ENCODE data around the gene RNF208. TPM values are rescaled to one million over a fixed set of nuclear protein-coding genes. Genes with fewer than 3 reads are reported as not detected.

The RNF208 gene
- total and polyA plus RNA-seq, 5 donors from 2014 or later: 1.2 TPM; not detected in 4

DNA sequence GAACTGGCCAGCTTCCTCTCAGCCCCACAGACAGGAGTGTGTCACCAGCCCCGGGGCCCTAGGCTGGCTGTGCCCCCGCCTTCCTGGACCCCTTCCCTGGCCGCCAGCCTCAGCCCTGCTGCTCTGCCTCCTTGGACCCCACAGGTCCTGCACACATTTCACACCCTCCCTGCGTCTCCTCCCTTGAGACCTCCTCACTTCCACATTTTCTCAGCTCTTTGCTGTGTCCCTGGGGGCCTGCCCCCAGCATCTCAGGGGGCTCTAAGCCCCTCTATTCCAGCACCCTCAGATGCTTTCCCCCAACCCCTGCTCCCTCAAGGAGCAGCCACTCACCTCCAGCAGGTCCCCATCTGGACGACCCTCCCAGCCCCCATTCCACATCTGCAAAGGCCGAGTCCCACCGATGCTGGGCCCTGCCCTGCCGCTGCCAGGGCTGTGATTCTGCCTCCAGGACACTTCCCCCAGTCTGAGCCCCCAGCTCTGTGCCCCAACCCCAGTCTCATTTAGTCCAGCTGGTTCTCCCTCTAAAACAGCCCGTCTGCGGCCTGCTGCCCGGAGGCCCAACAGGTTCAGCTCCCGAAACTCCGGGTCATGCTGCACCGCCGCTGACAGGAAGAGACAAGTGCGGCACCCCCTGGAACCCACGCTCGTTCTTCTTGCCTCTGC, 12.9 kb upstream of the RNF208 start:
- Mint-ChIP-seq H3K4me3 (no peak overlapping the region), H3K27me3 (no peaks in the 10 kb centered on the region), H3K4me1 (peaks cover 0 to 21% (median 3%) of the 10 kb centered on the region in 4 donors), H3K36me3 (no peaks in the 10 kb centered on the region), H3K9me3 (no peaks in the 10 kb centered on the region), H3K27ac (no peak overlapping the region)
- Histone ChIP-seq H3K9me3 (ENCODE audit: control insufficient read depth in 2 of 2, low read length in 2 of 2) (no peaks in the 10 kb centered on the region), H3K27me3 (ENCODE audit: control insufficient read depth, insufficient read depth, low read length) (no peaks in the 10 kb centered on the region), H3K4me1 (ENCODE audit: control insufficient read depth, insufficient read depth, low read length, poor library complexity, severe bottlenecking) (peaks cover 39% of the 10 kb centered on the region), H3K36me3 (ENCODE audit: control insufficient read depth, insufficient read depth, low read length) (no peaks in the 10 kb centered on the region), H3K4me3 (ENCODE audit: low read depth, low read length) (no peak overlapping the region), H3K27ac (ENCODE audit: insufficient read depth, low read length, poor library complexity, severe bottlenecking) (no peak overlapping the region)
- no peak for ATAC-seq (ENCODE audit: low read depth in 2 of 2)
- DNase-seq: no peak

DNA sequence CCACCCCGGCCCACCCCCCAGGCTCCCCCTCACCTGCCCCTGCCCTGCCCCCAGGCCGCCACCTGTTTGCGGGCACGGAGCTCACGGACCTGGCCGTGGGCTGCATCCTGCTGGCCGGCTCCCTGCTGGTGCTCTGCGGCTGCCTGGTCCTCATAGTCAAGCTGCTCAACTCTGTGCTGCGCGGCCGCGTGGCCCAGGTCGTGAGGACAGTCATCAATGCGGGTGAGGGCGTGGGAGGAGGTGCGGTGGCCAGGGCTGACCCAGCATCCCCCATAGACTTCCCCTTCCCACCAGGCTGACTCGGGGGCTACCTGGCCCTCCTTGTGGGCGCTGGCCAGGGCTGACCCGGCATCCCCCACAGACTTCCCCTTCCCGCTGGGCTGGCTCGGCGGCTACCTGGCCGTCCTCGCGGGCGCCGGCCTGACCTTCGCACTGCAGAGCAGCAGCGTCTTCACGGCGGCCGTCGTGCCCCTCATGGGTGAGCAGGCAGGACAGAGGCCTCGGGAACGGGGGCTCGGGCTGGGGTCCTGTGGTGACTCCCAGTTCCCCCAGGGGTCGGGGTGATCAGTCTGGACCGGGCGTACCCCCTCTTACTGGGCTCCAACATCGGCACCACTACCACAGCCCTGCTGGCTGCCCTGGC, 12.1 kb upstream of the RNF208 start:
- Histone ChIP-seq H3K27ac (ENCODE audit: insufficient read depth, low read length, poor library complexity, severe bottlenecking) (no peak overlapping the region), H3K4me1 (ENCODE audit: control insufficient read depth, insufficient read depth, low read length, poor library complexity, severe bottlenecking) (peaks cover 33% of the 10 kb centered on the region), H3K4me3 (ENCODE audit: low read depth, low read length) (no peak overlapping the region), H3K9me3 (ENCODE audit: control insufficient read depth in 2 of 2, low read length in 2 of 2) (no peaks in the 10 kb centered on the region), H3K36me3 (ENCODE audit: control insufficient read depth, insufficient read depth, low read length) (no peaks in the 10 kb centered on the region), H3K27me3 (ENCODE audit: control insufficient read depth, insufficient read depth, low read length) (no peaks in the 10 kb centered on the region)
- peaks cover 0 to 16% (median 0%) of the 10 kb centered on the region in 4 donors for H3K4me1 Mint-ChIP-seq
- no peak for ATAC-seq (ENCODE audit: low read depth in 2 of 2)
- no peaks in the 10 kb centered on the region for H3K36me3 Mint-ChIP-seq
- H3K9me3 Mint-ChIP-seq: no peaks in the 10 kb centered on the region
- no peak overlapping the region for H3K4me3 Mint-ChIP-seq
- DNase-seq: no peak
- H3K27me3 Mint-ChIP-seq: no peaks in the 10 kb centered on the region
- H3K27ac Mint-ChIP-seq: no peak overlapping the region

DNA sequence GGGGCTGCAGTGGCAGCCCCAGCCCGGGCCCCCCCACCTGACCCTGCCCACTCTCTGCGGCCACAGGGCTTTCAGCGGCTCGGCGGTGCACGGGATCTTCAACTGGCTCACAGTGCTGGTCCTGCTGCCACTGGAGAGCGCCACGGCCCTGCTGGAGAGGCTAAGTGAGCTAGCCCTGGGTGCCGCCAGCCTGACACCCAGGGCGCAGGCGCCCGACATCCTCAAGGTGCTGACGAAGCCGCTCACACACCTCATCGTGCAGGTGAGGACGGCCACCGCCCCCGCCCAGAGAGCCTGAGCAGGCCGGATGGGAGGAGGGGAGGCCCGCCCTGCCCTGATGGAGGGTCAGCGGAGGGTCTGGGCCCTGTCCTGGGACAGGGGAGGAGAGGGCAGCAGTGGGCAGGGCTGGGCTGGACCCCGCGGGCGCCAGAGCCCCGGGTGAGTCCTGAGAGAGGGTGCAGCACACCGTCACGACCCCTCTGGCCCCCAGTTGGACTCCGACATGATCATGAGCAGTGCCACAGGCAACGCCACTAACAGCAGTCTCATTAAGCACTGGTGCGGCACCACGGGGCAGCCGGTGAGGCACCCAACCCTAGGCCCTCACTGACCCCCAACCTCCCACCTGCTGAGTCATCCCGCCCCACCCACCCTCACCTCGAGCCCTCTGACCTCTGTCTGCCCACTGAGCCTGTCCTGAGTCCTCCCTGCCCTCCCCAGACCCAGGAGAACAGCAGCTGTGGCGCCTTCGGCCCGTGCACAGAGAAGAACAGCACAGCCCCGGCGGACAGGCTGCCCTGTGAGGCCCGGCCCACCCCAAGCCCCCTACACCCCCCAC, 11.3 kb upstream of the RNF208 start:
- ATAC-seq (ENCODE audit: low read depth in 2 of 2) (no peak), DNase-seq (no peak)
- Histone ChIP-seq H3K36me3 (ENCODE audit: control insufficient read depth, insufficient read depth, low read length) (no peaks in the 10 kb centered on the region), H3K27ac (ENCODE audit: insufficient read depth, low read length, poor library complexity, severe bottlenecking) (no peak overlapping the region), H3K9me3 (ENCODE audit: control insufficient read depth in 2 of 2, low read length in 2 of 2) (no peaks in the 10 kb centered on the region), H3K27me3 (ENCODE audit: control insufficient read depth, insufficient read depth, low read length) (no peaks in the 10 kb centered on the region), H3K4me3 (ENCODE audit: low read depth, low read length) (no peak overlapping the region), H3K4me1 (ENCODE audit: control insufficient read depth, insufficient read depth, low read length, poor library complexity, severe bottlenecking) (peaks cover 25% of the 10 kb centered on the region)
- H3K27ac Mint-ChIP-seq: no peak overlapping the region
- no peak overlapping the region for H3K4me3 Mint-ChIP-seq
- no peaks in the 10 kb centered on the region for H3K36me3 Mint-ChIP-seq
- H3K9me3 Mint-ChIP-seq: no peaks in the 10 kb centered on the region
- no peaks in the 10 kb centered on the region for H3K27me3 Mint-ChIP-seq
- peaks cover 0 to 10% (median 0%) of the 10 kb centered on the region in 4 donors for H3K4me1 Mint-ChIP-seq

DNA sequence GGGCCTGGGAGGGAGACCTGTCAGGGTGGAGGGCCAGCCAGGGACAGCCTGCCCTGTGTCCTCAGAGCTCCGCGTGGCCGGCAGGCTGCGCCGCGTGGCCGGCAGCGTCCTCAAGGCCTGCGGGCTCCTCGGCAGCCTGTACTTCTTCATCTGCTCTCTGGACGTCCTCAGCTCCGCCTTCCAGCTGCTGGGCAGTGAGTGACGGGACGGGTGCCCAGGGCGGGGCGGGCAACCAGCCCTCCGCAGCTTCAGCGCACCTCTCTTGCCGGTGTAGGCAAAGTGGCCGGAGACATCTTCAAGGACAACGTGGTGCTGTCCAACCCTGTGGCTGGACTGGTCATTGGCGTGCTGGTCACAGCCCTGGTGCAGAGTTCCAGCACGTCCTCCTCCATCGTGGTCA, 10.5 kb upstream of the RNF208 start:
- Histone ChIP-seq H3K4me1 (ENCODE audit: control insufficient read depth, insufficient read depth, low read length, poor library complexity, severe bottlenecking) (peaks cover 22% of the 10 kb centered on the region), H3K27me3 (ENCODE audit: control insufficient read depth, insufficient read depth, low read length) (no peaks in the 10 kb centered on the region), H3K9me3 (ENCODE audit: control insufficient read depth in 2 of 2, low read length in 2 of 2) (no peaks in the 10 kb centered on the region), H3K4me3 (ENCODE audit: low read depth, low read length) (no peak overlapping the region), H3K27ac (ENCODE audit: insufficient read depth, low read length, poor library complexity, severe bottlenecking) (no peak overlapping the region), H3K36me3 (ENCODE audit: control insufficient read depth, insufficient read depth, low read length) (no peaks in the 10 kb centered on the region)
- no peak overlapping the region for H3K27ac Mint-ChIP-seq
- no peaks in the 10 kb centered on the region for H3K36me3 Mint-ChIP-seq
- peaks cover 3% of the 10 kb centered on the region for H3K27me3 Mint-ChIP-seq
- no peak for DNase-seq
- H3K4me3 Mint-ChIP-seq: no peak overlapping the region
- no peaks in the 10 kb centered on the region for H3K9me3 Mint-ChIP-seq
- peaks cover 0 to 10% (median 3%) of the 10 kb centered on the region in 4 donors for H3K4me1 Mint-ChIP-seq
- no peak for ATAC-seq (ENCODE audit: low read depth in 2 of 2)

DNA sequence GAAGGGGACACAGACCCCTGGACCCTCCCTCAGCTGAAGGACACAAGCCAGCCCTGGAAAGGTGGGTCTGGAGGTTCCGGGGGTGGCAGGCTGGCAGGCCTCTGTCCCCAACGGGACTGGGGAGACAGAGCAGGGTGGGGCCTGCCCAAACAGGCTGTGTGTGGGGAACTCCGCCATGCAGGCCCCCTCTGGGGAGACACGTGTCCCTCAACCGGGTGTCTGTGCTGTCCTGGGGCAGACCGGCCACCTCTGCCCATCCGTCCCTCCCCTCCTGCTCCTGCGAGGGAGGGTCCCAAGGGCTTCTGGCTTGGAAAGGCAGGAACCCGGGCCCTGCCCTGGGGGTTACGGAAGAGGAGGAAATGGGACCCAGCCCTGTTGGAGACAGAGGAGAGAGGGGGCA, 10.1 kb upstream of the RNF208 start:
- Mint-ChIP-seq H3K36me3 (no peaks in the 10 kb centered on the region), H3K4me1 (peaks cover 0 to 9% (median 4%) of the 10 kb centered on the region in 4 donors), H3K4me3 (no peak overlapping the region), H3K27ac (no peak overlapping the region), H3K27me3 (peaks cover 5% of the 10 kb centered on the region), H3K9me3 (no peaks in the 10 kb centered on the region)
- ATAC-seq (ENCODE audit: low read depth in 2 of 2) (no peak), DNase-seq (no peak)
- peaks cover 21% of the 10 kb centered on the region for H3K4me1 ChIP-seq (ENCODE audit: control insufficient read depth, insufficient read depth, low read length, poor library complexity, severe bottlenecking)
- H3K27ac ChIP-seq (ENCODE audit: insufficient read depth, low read length, poor library complexity, severe bottlenecking): no peak overlapping the region
- H3K4me3 ChIP-seq (ENCODE audit: low read depth, low read length): no peak overlapping the region
- no peaks in the 10 kb centered on the region for H3K36me3 ChIP-seq (ENCODE audit: control insufficient read depth, insufficient read depth, low read length)
- H3K9me3 ChIP-seq (ENCODE audit: control insufficient read depth in 2 of 2, low read length in 2 of 2): no peaks in the 10 kb centered on the region
- no peaks in the 10 kb centered on the region for H3K27me3 ChIP-seq (ENCODE audit: control insufficient read depth, insufficient read depth, low read length)

DNA sequence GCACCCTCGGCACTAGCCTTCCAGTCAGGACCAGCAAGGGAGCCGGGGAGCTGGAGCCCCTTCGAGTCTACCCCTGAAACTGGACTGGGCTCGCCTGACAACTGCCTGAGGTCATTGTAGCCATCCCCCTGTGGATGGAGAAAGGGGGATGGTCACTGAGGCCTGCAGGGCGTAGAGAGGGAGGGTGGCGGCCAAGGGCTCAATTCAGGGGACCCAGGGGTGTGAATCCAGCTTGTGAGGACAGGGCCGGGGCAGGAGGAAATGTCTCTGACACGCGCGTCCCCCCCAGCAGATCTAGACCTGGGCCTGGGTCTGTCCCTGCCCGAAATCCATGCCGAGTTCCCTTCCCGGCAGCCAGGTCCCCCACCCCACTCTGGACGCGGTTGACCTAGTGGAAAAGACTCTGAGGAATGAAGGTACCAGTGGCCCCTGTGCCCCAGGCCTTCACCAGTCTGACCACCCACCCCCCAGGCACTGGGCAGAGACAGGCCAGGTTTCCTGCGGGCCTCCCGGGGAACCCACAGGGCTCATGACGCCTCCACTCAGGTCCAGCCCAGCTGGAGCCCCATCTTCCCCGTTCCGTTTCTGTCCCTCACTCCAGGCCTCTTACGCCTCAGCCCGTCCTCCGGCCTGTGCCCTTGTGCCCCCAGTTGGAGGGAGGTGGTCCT, 9.5 kb upstream of the RNF208 start:
- Mint-ChIP-seq H3K36me3 (no peaks in the 10 kb centered on the region), H3K4me3 (no peak overlapping the region), H3K27me3 (peaks cover 5% of the 10 kb centered on the region), H3K4me1 (peaks cover 0 to 6% (median 3%) of the 10 kb centered on the region in 4 donors), H3K9me3 (no peaks in the 10 kb centered on the region), H3K27ac (no peak overlapping the region)
- DNase-seq (no peak), ATAC-seq (ENCODE audit: low read depth in 2 of 2) (no peak)
- Histone ChIP-seq H3K4me1 (ENCODE audit: control insufficient read depth, insufficient read depth, low read length, poor library complexity, severe bottlenecking) (peaks cover 15% of the 10 kb centered on the region), H3K9me3 (ENCODE audit: control insufficient read depth in 2 of 2, low read length in 2 of 2) (no peaks in the 10 kb centered on the region), H3K27me3 (ENCODE audit: control insufficient read depth, insufficient read depth, low read length) (no peaks in the 10 kb centered on the region), H3K36me3 (ENCODE audit: control insufficient read depth, insufficient read depth, low read length) (no peaks in the 10 kb centered on the region), H3K4me3 (ENCODE audit: low read depth, low read length) (no peak overlapping the region), H3K27ac (ENCODE audit: insufficient read depth, low read length, poor library complexity, severe bottlenecking) (no peak overlapping the region)

DNA sequence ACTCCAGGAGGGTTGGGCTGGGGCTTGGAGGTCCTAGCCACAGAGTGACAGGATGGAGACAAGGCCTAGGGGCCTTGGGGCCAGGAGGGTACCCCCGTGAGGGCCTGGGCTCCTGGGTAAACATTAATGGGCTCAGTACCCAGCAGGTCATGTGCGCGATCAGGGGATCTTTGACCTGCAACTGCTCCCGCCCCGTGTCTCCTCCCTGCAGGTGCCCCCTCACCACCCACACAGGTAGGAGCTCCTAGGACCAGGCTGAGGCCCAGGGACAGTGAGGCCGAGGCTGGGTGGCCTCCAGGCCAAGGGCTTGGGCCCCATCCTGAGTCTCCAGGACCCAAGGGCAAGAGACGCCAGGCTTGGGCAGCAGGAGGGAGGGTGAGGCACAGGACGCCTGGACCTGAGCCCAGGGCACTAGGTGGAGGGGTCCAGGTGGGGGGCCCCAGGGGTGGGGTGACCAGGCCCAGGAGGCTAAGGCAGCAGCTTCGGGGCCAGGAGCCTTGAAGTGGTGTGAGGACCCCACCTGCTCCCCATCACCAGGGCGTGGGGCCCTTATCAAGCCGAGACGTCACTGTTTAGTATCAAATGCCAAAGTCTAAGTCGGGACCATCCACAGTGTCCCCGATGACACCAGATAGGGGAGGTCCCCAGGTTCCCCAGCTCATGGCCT, 8.8 kb upstream of the RNF208 start, which contains the start of gene SLC34A3:
TSS of gene SLC34A3 (plus strand) at position 197 of the 667 bp plus-strand sequence. CDS start 802 bp downstream, outside the sequence.
- Mint-ChIP-seq H3K4me3 (no peak within 1 kb of the TSS), H3K27me3 (peaks cover 5% of the 10 kb centered on the region), H3K9me3 (no peaks in the 10 kb centered on the region), H3K4me1 (peaks cover 0 to 6% (median 3%) of the 10 kb centered on the region in 4 donors), H3K27ac (no peak within 1 kb of the TSS), H3K36me3 (no peaks in the 10 kb centered on the region)
- ATAC-seq (ENCODE audit: low read depth in 2 of 2): no peak
- no peaks in the 10 kb centered on the region for H3K9me3 ChIP-seq (ENCODE audit: control insufficient read depth in 2 of 2, low read length in 2 of 2)
- H3K27me3 ChIP-seq (ENCODE audit: control insufficient read depth, insufficient read depth, low read length): no peaks in the 10 kb centered on the region
- H3K4me3 ChIP-seq (ENCODE audit: low read depth, low read length): no peak within 1 kb of the TSS
- H3K27ac ChIP-seq (ENCODE audit: insufficient read depth, low read length, poor library complexity, severe bottlenecking): no peak within 1 kb of the TSS
- DNase-seq: no peak
- H3K36me3 ChIP-seq (ENCODE audit: control insufficient read depth, insufficient read depth, low read length): no peaks in the 10 kb centered on the region
- H3K4me1 ChIP-seq (ENCODE audit: control insufficient read depth, insufficient read depth, low read length, poor library complexity, severe bottlenecking): peaks cover 8% of the 10 kb centered on the region

All from CD4-positive, CD25-positive, alpha-beta regulatory T cell (primary cell).